KBM-7 (cell line): ENCODE data around the gene IFIT1B.
"Not testable (repeated sequence)": the region's sequence is repeated elsewhere in the genome, so short reads cannot be mapped to it uniquely, and the experiment has no call there.

Experiments
- DNase-seq: peaks from one replicate; pipeline ENCODE4 v3.0.0-alpha.2; 2015
- in situ Hi-C: fragments of 300-500 bp; cut with MboI; formaldehyde crosslinking; loops from 2 replicates; pipeline ENCODE4 v1.14.3; 2020; ENCODE audit warnings: low sequenced_read_pairs, low pct_unique_long_range_greater_than_20kb, mixed read lengths

The IFIT1B gene

DNA sequence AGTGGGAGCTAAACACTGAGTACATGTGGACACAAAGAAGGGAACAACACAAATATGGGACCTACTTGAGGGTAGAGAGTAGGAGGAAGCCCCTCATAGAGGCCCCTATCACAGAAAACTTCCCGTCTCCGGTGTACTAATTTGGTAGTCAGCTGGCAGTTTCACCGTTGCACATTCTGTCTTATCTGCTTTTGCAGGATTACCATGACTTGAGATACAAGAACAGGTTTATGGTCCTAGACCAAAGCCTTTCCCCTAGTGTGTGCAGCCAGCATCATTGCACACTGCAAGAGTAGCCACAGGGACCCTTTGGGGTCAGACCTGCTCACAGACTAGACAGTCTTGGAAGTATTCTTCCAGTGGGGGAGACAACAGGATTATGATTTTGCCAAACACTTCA is 5.9 kb upstream of the IFIT1B start:
- DNase-seq, result no peak
- in situ Hi-C loops, result loop anchor here (10.0 kb wide), 1 partner anchor 97 kb away; no protein-coding TSS in a partner anchor

DNA sequence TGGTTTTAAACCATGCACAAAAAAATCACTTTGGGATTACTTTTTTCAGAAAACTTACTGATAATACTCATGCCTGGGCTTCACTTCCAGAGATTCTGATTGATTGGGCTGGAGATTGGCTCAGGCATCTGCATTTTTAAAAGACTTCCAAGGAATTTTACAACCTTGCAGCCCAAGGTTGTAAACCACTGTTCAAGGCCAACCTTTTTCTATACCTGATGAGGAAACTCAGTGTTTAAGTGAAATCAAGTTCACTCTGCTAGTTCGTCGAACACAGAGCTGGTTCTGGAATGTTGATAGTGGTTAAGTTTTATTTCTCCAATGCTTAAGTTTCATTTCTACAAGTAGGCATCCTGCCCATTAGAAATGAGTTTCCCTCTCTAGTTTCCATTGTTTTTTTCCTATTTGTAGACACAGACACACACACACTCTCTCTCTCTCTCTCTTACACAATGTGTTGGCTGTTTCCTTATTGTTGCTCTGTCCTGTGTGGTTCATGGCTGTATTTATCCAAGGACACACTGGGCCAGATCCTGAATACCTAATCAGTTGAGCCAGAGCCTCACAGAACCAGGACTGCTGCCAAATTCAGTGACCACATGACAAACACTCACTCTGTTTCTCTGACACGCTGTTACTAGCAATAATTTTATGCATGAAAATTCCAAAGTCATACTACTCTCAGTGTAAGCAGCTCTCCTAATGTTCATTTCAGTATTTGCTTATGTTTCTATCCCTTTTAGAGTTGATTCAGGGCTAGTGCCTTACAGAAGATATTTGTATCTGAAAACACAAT is 3.7 kb upstream of the IFIT1B start:
- DNase-seq, result no peak

DNA sequence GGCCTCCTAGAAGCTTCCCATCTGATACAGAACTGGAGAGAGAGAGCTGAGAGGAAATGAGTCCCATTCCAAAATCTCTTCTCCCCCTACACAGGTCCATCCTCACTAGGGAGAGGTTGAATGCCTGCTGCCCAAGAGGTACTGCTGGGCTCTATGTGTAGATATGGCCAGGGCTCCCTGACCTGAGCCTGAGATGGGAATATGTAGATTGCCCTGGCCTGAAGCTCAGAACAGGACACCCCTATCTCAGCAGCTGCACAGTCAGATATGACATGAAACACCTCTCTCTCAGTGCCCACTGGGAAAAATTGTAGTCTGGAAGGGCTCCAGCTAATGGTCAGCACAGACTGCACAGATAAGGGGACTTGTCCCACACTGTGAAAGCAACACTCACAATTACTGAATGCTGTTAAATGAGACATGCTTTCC is 3.1 kb upstream of the IFIT1B start:
- no peak for DNase-seq
- in situ Hi-C loops, result loop anchor here (10.0 kb wide), 1 partner anchor 100 kb away; no protein-coding TSS in a partner anchor

More for the DNA sequence above, 3.7 kb upstream of the IFIT1B start:
- in situ Hi-C loops, result loop anchor here (10.0 kb wide), 1 partner anchor 99 kb away; no protein-coding TSS in a partner anchor

DNA sequence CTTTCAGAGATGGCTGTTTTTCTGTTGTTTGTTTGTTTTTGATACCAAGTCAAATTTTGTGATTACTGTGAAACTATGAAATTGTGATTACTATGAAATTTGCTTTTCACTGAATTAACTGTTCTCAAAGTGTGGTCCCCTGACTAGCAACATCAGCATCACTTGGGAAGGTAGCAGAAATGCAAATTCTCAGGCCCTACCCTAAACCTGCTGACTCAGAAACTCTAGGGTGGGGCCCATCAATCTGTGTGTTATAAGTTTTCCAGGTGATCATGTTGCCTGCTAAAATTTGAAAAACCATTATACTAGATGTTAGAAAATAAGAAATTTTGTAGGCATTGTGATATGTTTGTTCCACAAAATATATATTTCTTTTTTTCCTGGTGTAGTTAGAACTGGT is 1.2 kb downstream of the IFIT1B start:
- no peak for DNase-seq
- in situ Hi-C loops, result loop anchor here (10.0 kb wide), 1 partner anchor 104 kb away; no protein-coding TSS in a partner anchor

DNA sequence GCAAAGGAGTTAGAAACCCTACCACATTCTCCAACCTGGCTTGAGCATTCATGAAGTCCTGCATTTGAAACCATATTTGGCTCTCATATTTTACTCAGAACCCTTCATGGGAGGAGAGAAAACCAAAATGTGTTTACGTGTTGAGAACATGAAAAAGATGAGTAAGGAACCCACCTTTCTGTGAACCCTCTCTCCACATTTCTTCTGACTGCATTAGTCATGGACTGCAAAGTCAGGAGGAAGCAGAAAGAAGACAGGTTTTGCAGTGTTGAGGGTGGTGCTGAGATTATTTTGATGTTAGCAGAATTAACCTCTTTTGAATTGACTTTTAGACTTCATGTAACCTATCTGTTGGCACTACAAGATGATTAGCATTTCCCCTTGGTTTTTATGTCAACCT is 4.9 kb downstream of the IFIT1B start:
- no peak for DNase-seq
- in situ Hi-C loops, result no loop called here

DNA sequence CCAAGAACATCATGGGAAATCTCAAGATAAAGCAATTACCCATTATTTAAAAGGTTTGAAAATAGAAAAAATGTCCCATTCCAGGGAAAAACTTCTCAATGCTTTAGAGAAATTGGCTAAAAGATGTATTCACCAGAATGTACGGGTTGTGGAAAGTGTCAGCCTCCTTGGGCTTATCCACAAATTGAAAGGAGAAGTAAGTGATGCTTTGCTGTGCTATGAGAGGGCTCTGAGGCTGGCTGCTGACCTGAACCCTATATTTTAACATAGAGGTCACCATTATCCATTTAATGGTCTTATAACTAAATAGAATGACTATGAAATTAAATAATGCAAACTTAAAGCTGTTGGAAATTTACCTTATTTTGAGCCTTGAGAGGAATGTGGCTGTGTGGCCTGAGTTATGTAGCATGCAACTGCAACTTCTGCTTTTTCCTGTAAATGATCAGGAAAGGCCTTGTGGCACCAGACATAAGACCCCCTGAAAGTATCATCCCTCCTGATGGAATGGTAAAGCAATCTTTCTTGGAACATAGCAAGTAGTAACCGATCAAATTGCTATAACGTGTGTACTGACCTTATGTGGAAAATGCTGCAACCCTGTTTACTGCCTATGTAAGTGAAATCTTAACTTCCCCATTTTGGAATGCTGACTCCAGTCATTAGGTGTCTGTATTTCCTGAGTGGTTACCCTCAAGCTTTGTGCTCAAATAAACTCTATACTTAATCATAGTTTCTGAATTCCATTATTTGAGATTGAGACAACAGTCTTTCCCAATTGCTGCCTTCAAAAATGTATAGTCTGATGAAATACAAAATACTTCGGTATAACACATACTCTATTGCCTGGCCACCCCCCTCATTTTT is 6.9 kb downstream of the IFIT1B start:
- DNase-seq, result peak; percentile 84
- in situ Hi-C loops, result no loop called here

DNA sequence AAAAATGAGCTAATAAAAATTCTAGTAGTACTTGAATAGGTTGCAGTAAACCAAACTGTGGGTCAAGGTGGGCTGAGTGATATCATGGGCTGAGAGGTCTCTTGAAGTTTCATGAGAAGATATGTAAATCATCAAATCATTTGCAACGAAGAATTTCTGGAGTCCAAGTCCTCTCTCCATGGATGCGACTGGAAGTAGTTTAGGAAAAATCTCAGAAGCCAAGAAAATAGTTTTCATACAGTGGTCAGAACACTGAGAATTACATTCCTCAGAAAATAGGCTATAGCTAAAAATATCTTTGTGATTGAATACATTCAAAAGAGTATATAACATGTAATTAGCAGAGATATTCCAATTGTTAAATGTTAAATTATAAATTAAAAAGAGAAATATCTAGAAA is 10.9 kb downstream of the IFIT1B start:
- DNase-seq, result no peak
- in situ Hi-C loops, result no loop called here

DNA sequence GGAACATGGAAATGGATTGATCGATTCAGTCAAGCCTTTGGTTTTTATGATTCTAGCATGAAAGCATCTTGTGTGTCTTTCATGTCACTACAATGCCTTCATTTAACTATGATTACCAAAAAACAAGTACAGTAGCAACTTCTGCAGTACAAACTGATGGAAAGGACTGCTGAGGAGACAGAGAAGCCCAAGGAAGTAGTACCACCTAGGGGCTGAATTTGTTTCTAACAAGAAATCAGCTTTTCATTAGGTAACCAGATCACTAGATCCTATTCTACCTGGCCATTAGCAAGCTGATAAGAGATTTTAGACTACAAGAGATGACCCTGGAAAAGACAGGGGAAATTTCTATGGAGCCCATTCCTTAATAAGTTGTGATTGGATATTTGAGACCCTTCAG is 11.4 kb downstream of the IFIT1B start:
- in situ Hi-C loops, result no loop called here
- peak; percentile 34 for DNase-seq

DNA sequence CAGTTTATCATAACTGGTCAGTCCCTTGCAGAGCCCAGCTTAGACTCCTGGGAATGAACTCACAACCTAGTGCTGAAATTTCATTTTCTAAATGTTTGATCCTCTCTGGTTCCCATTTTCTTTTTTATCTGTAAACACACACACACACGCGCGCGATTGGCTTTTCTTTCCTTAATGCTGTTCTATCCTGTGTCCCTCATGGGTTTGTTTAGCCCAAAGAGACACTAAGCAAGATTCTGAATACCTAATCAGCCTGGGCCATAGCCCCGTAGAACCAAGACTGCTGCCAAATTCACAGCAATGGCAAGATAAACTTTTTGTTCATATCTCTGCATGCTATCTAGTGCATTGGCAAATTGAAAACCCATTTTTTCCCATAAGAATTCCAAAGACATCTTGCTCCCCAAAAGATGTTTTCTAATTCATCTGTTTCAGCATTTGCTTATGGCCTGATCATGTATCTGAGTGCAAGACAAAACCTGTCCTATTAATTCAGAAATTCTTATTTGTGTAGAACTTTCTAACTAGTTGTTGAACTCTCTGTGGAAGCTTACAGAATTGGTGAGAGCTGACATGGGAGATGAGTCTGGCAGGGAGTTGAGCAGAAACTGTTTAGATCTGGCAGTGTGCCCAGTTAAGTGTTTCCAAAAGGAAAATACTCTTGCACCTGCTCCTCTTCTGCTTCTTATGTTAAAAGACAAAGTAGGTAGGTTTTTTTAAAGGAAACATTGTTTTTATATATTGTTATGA is 12.8 kb downstream of the IFIT1B start:
- in situ Hi-C loops, result no loop called here
- no peak for DNase-seq

DNA sequence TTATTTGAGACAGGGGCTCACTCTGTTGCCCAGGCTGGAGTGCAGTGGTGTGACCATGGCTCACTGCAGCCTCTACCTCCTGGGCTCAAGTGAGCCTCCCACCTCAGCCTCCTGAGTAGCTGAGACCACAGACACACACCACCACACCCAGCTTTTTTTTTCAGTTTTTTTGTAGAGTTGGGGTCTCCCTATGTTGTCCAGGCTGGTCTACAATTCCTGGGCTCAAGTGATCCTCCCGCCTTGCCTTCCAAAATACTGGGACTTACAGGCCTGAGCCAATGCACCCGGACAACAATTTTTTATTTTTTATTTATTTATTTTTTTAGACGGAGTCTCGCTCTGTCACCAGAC is 13.3 kb downstream of the IFIT1B start:
- in situ Hi-C loops, DNase-seq: not testable (repeated sequence)

DNA sequence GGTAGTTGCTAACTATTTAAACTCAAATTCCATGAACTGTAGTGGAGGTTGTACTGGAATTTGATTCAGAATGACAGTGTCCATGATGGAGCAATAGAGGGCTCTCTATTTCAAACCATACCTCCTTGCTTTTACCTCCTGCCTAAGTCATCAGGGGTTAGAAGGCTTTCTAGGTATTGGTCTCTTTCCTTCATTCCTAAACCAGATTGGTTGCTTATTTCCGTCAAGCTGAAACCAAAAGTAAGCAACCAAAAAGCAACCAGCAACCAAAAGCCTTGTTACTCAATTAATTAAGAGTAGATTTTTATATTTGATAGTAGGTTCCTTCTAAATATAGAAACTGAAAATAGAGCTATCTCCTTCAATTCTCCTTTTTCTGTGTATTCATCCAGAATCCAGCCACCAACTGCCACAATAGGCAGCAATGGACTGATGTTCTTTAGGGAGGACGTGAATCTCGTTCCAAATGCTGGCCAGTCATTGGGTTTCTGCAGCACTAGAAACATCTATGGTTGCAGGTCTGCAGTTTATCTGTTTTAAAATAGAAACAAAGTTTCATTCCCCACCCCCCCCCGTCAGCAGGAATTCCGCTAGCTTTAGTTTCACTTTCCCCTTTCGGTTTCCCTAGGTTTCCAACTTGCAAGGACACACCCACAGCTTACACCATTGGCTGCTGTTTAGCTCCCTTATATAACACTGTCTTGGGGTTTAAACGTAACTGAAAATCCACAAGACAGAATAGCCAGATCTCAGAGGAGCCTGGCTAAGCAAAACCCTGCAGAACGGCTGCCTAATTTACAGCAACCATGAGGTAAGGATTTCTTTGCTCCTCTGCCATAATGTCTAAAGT is 14.3 kb downstream of the IFIT1B start, which contains the start of gene IFIT1:
Gene IFIT1, plus strand, starts transcription at position 717 of the 850 bp plus-strand sequence. Its CDS starts 90 bp downstream, at position 807.
- DNase-seq, result peak; percentile 80
- in situ Hi-C loops, result no loop called here

DNA sequence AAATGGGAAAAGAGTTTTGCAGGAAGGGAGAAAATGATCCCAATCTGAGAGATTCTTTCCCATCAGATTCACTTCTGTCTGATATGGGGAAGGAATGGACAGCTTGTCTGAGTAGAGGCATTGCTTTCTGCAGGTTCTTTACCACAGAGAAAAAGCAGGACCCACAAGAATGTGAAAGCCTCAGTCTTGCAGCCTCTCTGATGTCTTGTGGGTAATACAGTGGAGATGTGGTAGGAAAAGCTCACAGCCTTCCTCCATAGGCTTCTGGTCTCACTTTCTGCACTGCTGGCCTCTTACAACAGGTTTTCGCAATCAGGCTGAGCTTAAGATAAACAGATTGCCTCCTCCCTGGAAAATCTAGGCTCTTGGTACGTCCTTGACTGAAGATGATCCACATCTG is 15.1 kb downstream of the IFIT1B start:
- DNase-seq, result peak; percentile 59
- in situ Hi-C loops, result no loop called here

DNA sequence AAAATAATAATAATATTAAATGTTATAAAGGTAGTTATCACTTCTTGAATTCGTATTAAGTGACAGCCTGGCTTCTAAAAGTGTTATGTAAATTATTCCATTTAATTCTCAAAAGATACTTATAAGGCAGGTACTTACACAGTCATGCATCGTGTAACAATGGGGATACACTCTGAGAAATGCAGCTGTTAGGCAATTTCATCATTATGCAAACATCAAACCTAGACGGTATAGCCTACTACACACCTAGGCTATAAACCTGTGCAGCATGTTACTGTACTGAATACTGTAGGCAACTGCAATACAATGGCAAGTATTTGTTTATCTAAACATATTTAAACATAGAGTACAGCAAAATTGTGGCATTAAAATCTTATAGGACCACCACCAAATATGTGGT is 16.0 kb downstream of the IFIT1B start:
- no peak for DNase-seq
- in situ Hi-C loops, result no loop called here

DNA sequence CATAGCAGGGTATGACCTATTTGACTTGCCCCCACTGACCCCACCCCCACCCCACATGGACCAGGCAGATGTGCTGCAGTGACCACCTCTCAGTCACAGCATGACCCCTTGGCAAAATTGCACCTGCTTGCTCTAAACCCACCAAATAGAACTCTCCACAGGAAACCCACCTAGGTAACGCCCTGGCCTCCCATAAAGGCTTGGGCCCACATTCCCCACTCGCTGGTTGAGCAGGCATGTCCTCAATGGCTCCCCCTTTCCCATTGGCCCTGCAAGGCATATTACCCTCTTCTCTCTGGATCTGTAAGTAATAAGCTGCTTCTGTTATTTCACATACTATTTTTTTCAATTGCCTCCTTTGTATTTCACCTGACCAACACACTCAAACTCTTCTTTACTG is 17.3 kb downstream of the IFIT1B start:
- DNase-seq, result no peak
- in situ Hi-C loops, result no loop called here

DNA sequence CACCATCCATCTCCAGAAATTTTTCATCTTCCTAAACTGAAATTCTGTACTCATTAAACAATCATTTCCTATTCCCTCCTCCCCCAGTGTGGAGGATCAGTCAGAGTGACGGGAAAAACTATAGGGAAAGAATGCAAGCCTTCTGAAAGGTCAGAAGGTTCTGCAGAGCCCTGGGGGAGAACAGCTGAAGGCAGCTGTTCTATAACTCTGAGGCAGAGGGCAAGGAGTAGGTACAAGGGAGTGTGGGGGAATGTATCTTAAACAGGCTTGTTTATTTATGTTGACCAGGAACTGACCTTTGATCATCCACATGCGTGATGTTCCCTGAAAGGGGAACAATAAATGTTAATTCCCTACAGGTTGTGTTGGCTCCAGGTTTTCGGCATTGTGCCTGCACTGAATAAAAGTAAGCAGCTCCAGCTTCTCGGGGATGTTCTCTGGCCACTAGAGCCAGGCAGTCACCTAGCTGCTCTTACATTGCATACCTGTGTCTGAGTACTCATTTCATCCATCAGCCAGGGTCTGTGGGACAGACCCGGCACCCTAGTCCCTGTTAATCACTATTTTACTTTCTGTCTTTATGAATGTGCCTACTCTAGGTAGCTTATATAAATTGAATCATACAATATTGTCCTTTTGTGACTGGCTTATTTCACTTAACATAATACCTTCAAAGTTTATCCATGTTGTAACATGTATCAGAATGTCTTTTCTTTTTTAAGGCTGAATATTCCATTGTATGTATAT is 20.3 kb downstream of the IFIT1B start:
- DNase-seq, result no peak
- in situ Hi-C loops, result no loop called here

DNA sequence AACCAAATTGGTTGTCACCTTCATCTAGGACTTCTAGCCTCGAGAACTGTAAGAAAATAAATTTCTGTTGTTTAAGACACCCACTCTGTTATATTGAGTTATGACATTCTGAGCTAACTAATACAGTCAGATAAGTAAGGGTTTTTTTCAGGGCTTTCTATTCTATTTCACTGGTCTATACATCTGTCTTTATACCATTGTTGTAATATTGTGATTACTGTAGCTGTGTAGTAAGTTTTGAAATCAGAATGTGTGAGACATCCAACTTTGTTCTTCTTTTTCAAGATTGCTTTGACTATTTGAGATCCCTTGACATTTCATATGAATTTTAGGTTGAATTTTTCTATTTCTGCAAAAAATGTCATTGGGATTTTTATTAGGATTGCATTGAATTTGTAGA is 22.1 kb downstream of the IFIT1B start:
- DNase-seq, result no peak
- in situ Hi-C loops, result no loop called here

DNA sequence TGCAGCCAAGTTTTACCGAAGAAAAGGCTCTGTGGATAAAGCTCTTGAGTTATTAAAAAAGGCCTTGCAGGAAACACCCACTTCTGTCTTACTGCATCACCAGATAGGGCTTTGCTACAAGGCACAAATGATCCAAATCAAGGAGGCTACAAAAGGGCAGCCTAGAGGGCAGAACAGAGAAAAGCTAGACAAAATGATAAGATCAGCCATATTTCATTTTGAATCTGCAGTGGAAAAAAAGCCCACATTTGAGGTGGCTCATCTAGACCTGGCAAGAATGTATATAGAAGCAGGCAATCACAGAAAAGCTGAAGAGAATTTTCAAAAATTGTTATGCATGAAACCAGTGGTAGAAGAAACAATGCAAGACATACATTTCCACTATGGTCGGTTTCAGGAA is 25.2 kb downstream of the IFIT1B start:
- in situ Hi-C loops, result no loop called here
- DNase-seq, result no peak
